GM18519 (cell line): Measurements from ENCODE around the gene SLC12A8.

Source experiments
- ATAC-seq: cut with Tn5 transposase; IDR thresholded peaks from one replicate; pipeline ENCODE4 v1.9.1; 2021; ENCODE audit warnings: mild to moderate bottlenecking, moderate library complexity; ENCODE audit not compliant: unreplicated experiment, low FRiP score

Gene SLC12A8

DNA sequence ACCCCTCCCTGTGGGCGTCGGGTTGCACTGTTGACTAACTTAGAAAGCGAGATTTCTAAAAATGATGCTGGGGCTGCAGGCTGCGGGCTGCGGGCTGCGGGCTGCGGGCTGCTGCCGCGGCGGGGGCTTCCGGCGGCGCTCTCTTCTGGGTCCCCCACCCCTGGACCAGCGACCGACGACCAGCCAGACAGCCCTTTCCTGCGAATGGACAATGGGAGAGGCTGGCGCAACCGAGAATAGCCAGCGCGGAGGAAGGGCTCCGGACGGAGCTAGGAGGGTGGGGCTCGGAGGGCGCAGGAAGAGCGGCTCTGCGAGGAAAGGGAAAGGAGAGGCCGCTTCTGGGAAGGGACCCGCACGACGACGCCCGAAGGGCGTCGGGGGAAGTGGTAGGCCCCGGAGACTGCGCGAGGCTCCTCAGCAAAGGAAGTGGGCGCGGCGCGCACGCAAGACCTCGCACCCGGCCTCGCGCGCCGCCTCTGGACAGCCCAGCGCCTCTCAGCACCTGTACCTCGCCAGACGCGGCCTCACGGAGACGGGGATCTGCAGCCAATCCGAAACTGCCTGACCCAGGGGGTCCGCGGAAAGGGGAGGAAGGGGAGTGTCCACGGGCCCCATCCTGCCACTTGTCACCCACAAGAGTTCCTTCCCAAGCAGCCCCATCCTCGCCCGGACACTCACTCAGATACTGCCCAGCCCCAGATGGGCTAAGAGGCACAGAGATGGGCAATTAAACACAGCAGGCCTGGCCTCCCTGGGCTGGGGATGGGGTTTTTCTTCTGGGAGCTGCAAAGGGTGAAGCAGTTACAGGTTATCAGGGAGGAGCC is 70.7 kb downstream of the SLC12A8 start:
- no peak for ATAC-seq

GRCh38 chr3:125140818-125141595 is 71.5 kb downstream of the SLC12A8 start:
- no peak for ATAC-seq

GRCh38 chr3:125140011-125140817 is 72.3 kb downstream of the SLC12A8 start:
- ATAC-seq, result no peak

GRCh38 chr3:125139386-125139785 is 73.2 kb downstream of the SLC12A8 start:
- no peak for ATAC-seq

- ATAC-seq, result no peak
These were observed 75.1 kb downstream of the SLC12A8 start for GRCh38 chr3:125137358-125138033.

DNA sequence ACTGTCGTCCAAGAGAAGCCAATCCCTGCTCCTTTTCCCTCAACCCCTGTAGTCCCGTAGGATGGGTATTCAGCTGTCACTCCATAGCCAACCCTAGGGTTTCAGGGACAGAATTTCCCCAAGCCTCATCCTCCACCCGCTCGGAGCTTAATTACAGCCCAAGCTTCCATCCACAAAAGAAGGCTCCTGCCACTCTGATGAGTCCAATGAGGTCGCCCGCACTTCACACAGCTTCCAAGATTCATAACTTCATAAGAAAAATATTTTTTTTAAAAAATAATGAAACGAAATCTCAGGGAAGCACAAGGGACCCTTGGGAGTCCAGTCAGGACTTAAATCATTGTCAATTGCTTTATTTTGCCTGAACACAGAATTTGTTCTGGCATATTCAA is 75.6 kb downstream of the SLC12A8 start:
- ATAC-seq, result no peak

- ATAC-seq, result no peak
These were observed 76.0 kb downstream of the SLC12A8 start for GRCh38 chr3:125136515-125136914.

DNA sequence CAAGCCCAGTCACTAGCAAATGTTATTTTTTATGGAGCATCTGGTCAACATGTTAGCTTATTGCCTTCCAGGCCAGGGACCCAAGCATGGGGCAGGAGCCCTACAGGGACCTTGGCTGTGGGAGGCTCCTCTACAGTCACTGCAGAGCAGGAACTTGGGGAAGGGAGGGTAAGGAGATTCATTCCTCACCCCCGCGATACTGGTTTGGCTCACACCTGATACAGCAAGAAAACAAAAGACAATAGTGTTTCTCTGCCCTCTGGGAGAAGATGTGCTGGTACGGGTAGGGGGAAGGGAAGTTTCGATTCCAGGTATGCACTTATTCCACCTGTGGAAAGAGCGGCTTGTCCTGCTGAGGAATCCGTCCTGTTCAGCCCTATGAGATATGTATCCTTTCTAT is 77.6 kb downstream of the SLC12A8 start:
- no peak for ATAC-seq

- no peak for ATAC-seq
These were observed 79.7 kb downstream of the SLC12A8 start for GRCh38 chr3:125132815-125133214.

- no peak for ATAC-seq
These were observed 83.0 kb downstream of the SLC12A8 start for GRCh38 chr3:125129512-125129997.

DNA sequence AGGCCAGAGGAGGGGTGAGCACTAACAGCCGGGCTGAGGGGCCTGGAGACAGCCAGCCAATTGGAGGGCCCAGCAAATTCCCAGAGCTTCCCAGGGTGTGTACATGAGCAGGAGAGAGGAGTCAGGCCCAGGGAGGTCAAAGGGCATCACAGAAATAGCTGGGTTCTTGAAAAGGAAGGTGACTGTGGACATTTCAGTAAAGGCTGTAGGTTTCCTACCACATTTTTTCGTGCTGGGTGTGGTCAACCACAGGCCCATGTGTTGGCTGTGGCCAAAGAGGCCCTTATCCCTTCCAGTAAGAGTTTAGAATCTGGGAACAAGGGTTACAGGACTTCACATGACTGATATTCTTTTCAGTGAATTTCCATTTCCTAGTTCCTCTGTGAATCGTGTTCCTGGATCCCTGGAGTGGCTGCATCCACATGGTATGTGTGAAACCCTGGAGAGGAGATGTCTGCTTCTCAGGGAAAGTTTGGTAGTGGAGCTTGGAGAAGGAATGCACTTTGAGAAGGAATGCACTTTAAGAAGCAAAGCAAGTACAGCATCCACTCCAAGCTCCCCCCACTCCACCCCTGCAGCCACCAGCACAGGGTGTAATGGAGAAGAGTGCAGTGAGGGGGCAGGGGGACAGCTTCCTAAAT is 83.6 kb downstream of the SLC12A8 start:
- no peak for ATAC-seq

- no peak for ATAC-seq
These were observed 86.2 kb downstream of the SLC12A8 start for GRCh38 chr3:125126323-125126722.

GRCh38 chr3:125125821-125126245 is 86.7 kb downstream of the SLC12A8 start:
- ATAC-seq, result no peak

DNA sequence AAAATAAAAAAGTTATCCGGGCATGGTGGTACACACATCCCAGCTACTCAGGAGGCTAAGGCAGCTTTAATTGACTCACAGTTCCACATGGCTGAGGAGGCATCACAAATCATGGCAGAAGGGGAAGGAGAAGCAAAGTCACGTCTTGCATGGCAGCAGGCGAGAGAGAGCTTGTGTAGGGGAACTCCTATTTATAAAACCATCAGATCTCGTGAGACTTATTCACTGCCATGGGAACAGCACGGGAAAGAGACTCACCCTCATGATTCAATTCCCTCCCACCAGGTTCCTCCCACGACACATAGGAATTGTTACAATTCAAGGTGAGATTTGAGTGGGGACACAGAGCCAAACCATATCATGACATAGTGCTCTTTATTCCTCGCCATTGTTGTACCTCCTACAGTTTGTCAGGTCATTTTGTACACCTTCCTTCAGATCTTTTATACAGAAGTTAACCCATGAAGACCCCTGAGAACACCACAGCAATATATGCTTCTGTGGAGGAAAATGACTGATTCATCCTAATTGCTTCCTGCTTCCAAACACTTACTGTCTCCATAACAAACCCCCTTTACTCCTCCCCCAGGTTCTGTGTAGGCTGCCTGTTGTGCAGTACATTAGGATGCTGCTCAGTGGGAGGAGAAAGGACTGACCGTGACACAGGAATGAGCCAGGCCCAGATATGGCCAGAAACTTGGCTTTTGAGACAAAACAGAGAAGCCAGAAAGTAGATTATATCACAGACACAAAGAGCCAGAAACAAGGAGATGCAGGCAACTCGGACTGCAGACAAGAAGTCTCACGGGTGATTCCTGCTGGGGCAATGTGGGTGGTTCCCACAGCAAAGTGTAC is 88.9 kb downstream of the SLC12A8 start:
- ATAC-seq, result no peak

GRCh38 chr3:125121246-125122010 is 91.1 kb downstream of the SLC12A8 start:
- ATAC-seq, result no peak

GRCh38 chr3:125120379-125121122 is 92.0 kb downstream of the SLC12A8 start:
- ATAC-seq, result no peak

GRCh38 chr3:125119752-125120378 is 92.7 kb downstream of the SLC12A8 start:
- no peak for ATAC-seq
